K562 (cell line): Measurements from ENCODE around the gene CIB1. TPM values are rescaled to one million over a fixed set of nuclear protein-coding genes. Genes with fewer than 3 reads are reported as not detected.

Source experiments
- CXXC5 ChIP-seq: fragments of 250-450 bp; sonication (Bioruptor Pico); IDR thresholded peaks from 2 replicates; pipeline ENCODE4 v1.8.0; 2022; ENCODE audit warnings: inconsistent platforms, mild to moderate bottlenecking, moderate library complexity
- HOMEZ ChIP-seq: fragments of 250-450 bp; sonication (Bioruptor Pico); IDR thresholded peaks from 2 replicates; pipeline ENCODE4 v1.4.0; 2020; ENCODE audit warnings: mild to moderate bottlenecking, moderate library complexity
- MAX ChIP-seq: sonication (generic); formaldehyde crosslinking; IDR thresholded peaks from 2 replicates; pipeline ENCODE4 v1.9.0; 2022; ENCODE audit warnings: mild to moderate bottlenecking, missing genetic modification reagents
- MYC ChIP-seq, 2 experiments: fragments of 250-450 bp in 1 of 2; sonication (Bioruptor Pico) in 1 of 2; IDR thresholded peaks; 2 replicates each; pipeline versions ENCODE4 v1.5.1 to v1.6.1; 2012 to 2021; ENCODE audit warnings: low read depth in 2 of 2, borderline replicate concordance in 1 of 2, improper control_type of control experiment in 1 of 2, low read length in 1 of 2, mild to moderate bottlenecking in 1 of 2, moderate library complexity in 1 of 2
- POLR2A ChIP-seq: fragments of 450-650 bp; conservative IDR thresholded peaks from 2 replicates; pipeline ENCODE4 v1.6.1; 2016
- POLR3A ChIP-seq: IDR thresholded peaks from 2 replicates; pipeline ENCODE4 v1.6.1; 2011; ENCODE audit warnings: borderline replicate concordance, mild to moderate bottlenecking, moderate library complexity; ENCODE audit not compliant: insufficient read length, insufficient read depth; ENCODE audit errors: extremely low read depth
- XRCC3 ChIP-seq: fragments of 450-650 bp; IDR thresholded peaks from 2 replicates; pipeline ENCODE4 v1.6.1; 2017; ENCODE audit warnings: mild to moderate bottlenecking, moderate library complexity
- XRCC5 ChIP-seq: fragments of 200-400 bp; formaldehyde crosslinking; IDR thresholded peaks from 2 replicates; pipeline ENCODE4 v1.6.1; 2017; ENCODE audit warnings: low read depth, mild to moderate bottlenecking, low read length
- ZFX ChIP-seq: sonication (generic); formaldehyde crosslinking; IDR thresholded peaks from 2 replicates; pipeline ENCODE4 v1.8.0; 2022; ENCODE audit warnings: mild to moderate bottlenecking, missing genetic modification reagents, moderate library complexity
- ZMIZ1 ChIP-seq, 2 experiments: fragments of 150-350 bp in 1 of 2; IDR thresholded peaks; 2 replicates each; pipeline ENCODE4 v1.6.1; 2012 to 2016; ENCODE audit warnings: low read depth in 2 of 2, low read length in 2 of 2, mild to moderate bottlenecking in 1 of 2, moderate library complexity in 1 of 2
- ZNF318 ChIP-seq, 2 experiments: fragments of 450-650 bp; IDR thresholded peaks; 2 replicates each; pipeline ENCODE4 v1.6.1; 2016; ENCODE audit warnings: mild to moderate bottlenecking in 2 of 2, borderline replicate concordance in 1 of 2, low read depth in 1 of 2, moderate library complexity in 1 of 2
- polyA plus RNA-seq, 8 experiments: library from polyadenylated mRNA; depleted of rRNA in 4 of 8; stranded (reverse) in 5 of 8; unstranded in 3 of 8; fragments of >200 nt; fragmentation: Nextera tagmentation in 2 of 8; fragmentation: Illumina TruSeq in 1 of 8; extraction: Ambion mirVana in 2 of 8; extraction: Trizol in 1 of 8; gene quantifications; 2 replicates each; pipeline versions ENCODE4 v1.2.1 to v1.2.3, GENCODE V29; 2011 to 2014; ENCODE audit warnings: inconsistent platforms in 1 of 8, missing spikeins in 1 of 8
- total RNA-seq, 7 experiments: library from RNA; depleted of rRNA in 6 of 7; stranded (reverse); fragments of >200 nt in 6 of 7; fragmentation: Illumina TruSeq in 2 of 7; extraction: Trizol in 2 of 7; gene quantifications; 2 replicates each; pipeline versions ENCODE4 v1.2.1 to v1.2.3, GENCODE V29; 2011 to 2021; ENCODE audit warnings: low replicate concordance in 1 of 7

The CIB1 gene
- total and polyA plus RNA-seq, 9 of the 15 experiments (the other 6 are each of a cell fraction or from before 2014, with no cell fraction given) = 14.9 to 136 (median 64.5) TPM

GRCh38 chr15:90219421-90220141, 14.2 kb downstream of the CIB1 start (continued):
- TF ChIP-seq MYC (IDR thresholded peaks at IDR 0.05; ENCODE audit: low read depth, low read length) (no peak), MYC (CRISPR knock-in tag; IDR thresholded peaks at IDR 0.05; ENCODE audit: borderline replicate concordance, low read depth) (no peak), MAX (CRISPR knock-in tag) (no peak), HOMEZ (CRISPR knock-in tag) (no peak), ZFX (CRISPR knock-in tag) (no peak), POLR3A (no peak), XRCC5 (0 out of 2 replicates have a peak, but pooled peaks have one; percentile 58), ZMIZ1 (IDR thresholded peaks at IDR 0.05; ENCODE audit: low read depth in 2 of 2, low read length in 2 of 2) (no peak), CXXC5 (no peak), ZNF318 (IDR thresholded peaks at IDR 0.05; ENCODE audit: borderline replicate concordance in 1 of 2, low read depth in 1 of 2) (no peak), POLR2A (no peak), XRCC3 (no peak)
